GM23338 (cell line): Measurements from ENCODE around the gene LAPTM5.

ENCODE experiments used
- CREB1 ChIP-seq: fragments of 250-450 bp; sonication (Bioruptor Pico); IDR thresholded peaks from 2 replicates; pipeline ENCODE4 v1.5.0; 2020; ENCODE audit warnings: low read depth, mild to moderate bottlenecking, moderate library complexity
- EZH2 ChIP-seq: fragments of 200-600 bp; sonication (generic); IDR thresholded peaks from one replicate; pipeline ENCODE4 v1.8.0; 2017; ENCODE audit warnings: antibody characterized with exemption, mild to moderate bottlenecking, low read depth; ENCODE audit not compliant: unreplicated experiment
- EZH2phosphoT487 ChIP-seq: fragments of 200-600 bp; sonication (generic); IDR thresholded peaks from one replicate; pipeline ENCODE4 v1.8.1; 2018; ENCODE audit warnings: antibody characterized with exemption; ENCODE audit not compliant: unreplicated experiment
- JUNB ChIP-seq: IDR thresholded peaks from one replicate; pipeline ENCODE4 v1.6.1; 2016; ENCODE audit warnings: antibody characterized with exemption; ENCODE audit not compliant: unreplicated experiment
- NANOG ChIP-seq: IDR thresholded peaks from 2 replicates; pipeline ENCODE4 v1.6.1; 2016; ENCODE audit warnings: antibody characterized with exemption, borderline replicate concordance
- POLR2AphosphoS5 ChIP-seq: IDR thresholded peaks from 2 replicates; pipeline ENCODE4 v1.6.1; 2016; ENCODE audit warnings: antibody characterized with exemption, low read depth
- STAT1 ChIP-seq: IDR thresholded peaks from one replicate; pipeline ENCODE4 v1.6.1; 2016; ENCODE audit warnings: antibody characterized with exemption; ENCODE audit not compliant: unreplicated experiment
- ZNF114 ChIP-seq: fragments of 250-450 bp; sonication (Bioruptor Pico); IDR thresholded peaks from 2 replicates; pipeline ENCODE4 v1.5.0; 2020; ENCODE audit warnings: mild to moderate bottlenecking, moderate library complexity
- ZNF331 ChIP-seq: fragments of 250-450 bp; sonication (Bioruptor Pico); IDR thresholded peaks from 2 replicates; pipeline ENCODE4 v1.5.0; 2020; ENCODE audit warnings: low read depth, mild to moderate bottlenecking, moderate library complexity
- TF ChIP-seq, protein P1 (sequence below), 2 experiments: fragments of 200-600 bp in 1 of 2; sonication (generic) in 1 of 2; conservative IDR thresholded peaks; 2 replicates each; pipeline versions ENCODE4 v1.5.1 to v1.6.1; 2016 to 2017; ENCODE audit warnings: antibody characterized with exemption in 2 of 2, low read depth in 2 of 2, mild to moderate bottlenecking in 2 of 2, moderate library complexity in 1 of 2
- TF ChIP-seq, protein P2 (sequence below): IDR thresholded peaks from one replicate; pipeline ENCODE4 v1.6.1; 2018; ENCODE audit warnings: antibody characterized with exemption; ENCODE audit not compliant: unreplicated experiment
- TF ChIP-seq, protein P3 (sequence below): IDR thresholded peaks from 2 replicates; pipeline ENCODE4 v1.6.1; 2016; ENCODE audit warnings: antibody characterized with exemption

DNA sequence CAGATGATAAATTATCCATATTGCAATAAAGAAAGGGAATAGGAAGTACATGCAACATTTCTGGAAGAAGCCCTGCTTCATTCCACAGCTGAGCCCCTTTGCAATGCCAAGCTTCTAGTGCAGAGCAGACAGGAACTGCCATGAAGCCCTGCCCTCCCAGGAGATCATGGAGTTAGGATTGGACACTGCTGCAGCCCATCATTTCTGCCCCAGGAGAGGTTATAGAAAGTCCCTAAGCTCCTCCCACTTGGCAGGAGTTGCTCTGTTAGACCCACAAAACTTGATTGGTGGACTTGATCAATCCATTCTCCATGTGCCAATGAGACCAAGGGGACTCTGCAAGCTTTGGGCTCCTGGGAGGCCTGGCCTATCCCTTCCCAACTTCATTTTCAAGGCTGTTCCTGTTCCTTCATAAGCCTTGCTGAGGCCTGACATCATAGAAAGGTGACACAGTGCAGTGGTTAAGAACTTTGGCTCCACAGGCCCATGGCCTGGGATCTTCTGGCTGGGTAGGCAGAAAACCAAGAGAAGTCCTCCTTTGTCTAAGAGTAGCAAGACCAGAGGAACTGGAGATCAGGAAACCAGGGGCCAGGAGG, 1.3 kb upstream of the LAPTM5 start:
- no peak for TF ChIP-seq CREB1
- TF ChIP-seq EZH2 = no peak
- TF ChIP-seq, protein P1, sequence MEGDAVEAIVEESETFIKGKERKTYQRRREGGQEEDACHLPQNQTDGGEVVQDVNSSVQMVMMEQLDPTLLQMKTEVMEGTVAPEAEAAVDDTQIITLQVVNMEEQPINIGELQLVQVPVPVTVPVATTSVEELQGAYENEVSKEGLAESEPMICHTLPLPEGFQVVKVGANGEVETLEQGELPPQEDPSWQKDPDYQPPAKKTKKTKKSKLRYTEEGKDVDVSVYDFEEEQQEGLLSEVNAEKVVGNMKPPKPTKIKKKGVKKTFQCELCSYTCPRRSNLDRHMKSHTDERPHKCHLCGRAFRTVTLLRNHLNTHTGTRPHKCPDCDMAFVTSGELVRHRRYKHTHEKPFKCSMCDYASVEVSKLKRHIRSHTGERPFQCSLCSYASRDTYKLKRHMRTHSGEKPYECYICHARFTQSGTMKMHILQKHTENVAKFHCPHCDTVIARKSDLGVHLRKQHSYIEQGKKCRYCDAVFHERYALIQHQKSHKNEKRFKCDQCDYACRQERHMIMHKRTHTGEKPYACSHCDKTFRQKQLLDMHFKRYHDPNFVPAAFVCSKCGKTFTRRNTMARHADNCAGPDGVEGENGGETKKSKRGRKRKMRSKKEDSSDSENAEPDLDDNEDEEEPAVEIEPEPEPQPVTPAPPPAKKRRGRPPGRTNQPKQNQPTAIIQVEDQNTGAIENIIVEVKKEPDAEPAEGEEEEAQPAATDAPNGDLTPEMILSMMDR (conservative IDR thresholded peaks at IDR 0.05; ENCODE audit: low read depth in 2 of 2) = no peak
- TF ChIP-seq JUNB = no peak
- TF ChIP-seq, protein P2, sequence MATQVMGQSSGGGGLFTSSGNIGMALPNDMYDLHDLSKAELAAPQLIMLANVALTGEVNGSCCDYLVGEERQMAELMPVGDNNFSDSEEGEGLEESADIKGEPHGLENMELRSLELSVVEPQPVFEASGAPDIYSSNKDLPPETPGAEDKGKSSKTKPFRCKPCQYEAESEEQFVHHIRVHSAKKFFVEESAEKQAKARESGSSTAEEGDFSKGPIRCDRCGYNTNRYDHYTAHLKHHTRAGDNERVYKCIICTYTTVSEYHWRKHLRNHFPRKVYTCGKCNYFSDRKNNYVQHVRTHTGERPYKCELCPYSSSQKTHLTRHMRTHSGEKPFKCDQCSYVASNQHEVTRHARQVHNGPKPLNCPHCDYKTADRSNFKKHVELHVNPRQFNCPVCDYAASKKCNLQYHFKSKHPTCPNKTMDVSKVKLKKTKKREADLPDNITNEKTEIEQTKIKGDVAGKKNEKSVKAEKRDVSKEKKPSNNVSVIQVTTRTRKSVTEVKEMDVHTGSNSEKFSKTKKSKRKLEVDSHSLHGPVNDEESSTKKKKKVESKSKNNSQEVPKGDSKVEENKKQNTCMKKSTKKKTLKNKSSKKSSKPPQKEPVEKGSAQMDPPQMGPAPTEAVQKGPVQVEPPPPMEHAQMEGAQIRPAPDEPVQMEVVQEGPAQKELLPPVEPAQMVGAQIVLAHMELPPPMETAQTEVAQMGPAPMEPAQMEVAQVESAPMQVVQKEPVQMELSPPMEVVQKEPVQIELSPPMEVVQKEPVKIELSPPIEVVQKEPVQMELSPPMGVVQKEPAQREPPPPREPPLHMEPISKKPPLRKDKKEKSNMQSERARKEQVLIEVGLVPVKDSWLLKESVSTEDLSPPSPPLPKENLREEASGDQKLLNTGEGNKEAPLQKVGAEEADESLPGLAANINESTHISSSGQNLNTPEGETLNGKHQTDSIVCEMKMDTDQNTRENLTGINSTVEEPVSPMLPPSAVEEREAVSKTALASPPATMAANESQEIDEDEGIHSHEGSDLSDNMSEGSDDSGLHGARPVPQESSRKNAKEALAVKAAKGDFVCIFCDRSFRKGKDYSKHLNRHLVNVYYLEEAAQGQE = no peak
- TF ChIP-seq POLR2AphosphoS5 = no peak
- TF ChIP-seq EZH2phosphoT487 = no peak
- TF ChIP-seq NANOG = no peak
- TF ChIP-seq ZNF114 (CRISPR knock-in tag) = no peak
- TF ChIP-seq ZNF331 (CRISPR knock-in tag) = no peak
- TF ChIP-seq, protein P3, sequence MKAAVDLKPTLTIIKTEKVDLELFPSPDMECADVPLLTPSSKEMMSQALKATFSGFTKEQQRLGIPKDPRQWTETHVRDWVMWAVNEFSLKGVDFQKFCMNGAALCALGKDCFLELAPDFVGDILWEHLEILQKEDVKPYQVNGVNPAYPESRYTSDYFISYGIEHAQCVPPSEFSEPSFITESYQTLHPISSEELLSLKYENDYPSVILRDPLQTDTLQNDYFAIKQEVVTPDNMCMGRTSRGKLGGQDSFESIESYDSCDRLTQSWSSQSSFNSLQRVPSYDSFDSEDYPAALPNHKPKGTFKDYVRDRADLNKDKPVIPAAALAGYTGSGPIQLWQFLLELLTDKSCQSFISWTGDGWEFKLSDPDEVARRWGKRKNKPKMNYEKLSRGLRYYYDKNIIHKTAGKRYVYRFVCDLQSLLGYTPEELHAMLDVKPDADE = no peak
- no peak for TF ChIP-seq STAT1
